ENCODE results near the gene KCNMA1. TPM values are rescaled to one million over a fixed set of nuclear protein-coding genes. Genes with fewer than 3 reads are reported as not detected.

The KCNMA1 gene
- total RNA-seq, 1 donor from 2014 or later, result 41.3 TPM

DNA sequence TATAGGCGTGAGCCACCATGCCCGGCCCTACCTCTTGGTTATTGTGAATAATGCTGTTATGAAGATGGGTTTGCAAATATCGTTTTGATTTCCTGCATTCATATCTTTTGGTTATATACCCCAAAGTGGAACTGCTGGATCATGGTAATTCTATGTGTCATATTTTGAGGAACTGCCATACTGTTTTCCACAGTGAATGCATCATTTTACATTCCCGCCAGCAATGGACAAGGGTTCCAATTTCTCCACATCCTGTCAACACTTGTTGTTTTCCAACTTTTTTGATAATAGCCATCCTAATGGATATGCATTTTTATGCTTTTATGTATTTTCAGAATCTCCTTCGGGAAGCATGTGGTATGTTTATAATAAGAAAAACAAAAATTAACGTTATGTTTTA lies 128.2 kb downstream of the KCNMA1 start:
- intact Hi-C loops (cut with DNase I), result no loop called here
- H3K4me3 ChIP-seq, result no peak overlapping the region
- TF ChIP-seq, protein P1, sequence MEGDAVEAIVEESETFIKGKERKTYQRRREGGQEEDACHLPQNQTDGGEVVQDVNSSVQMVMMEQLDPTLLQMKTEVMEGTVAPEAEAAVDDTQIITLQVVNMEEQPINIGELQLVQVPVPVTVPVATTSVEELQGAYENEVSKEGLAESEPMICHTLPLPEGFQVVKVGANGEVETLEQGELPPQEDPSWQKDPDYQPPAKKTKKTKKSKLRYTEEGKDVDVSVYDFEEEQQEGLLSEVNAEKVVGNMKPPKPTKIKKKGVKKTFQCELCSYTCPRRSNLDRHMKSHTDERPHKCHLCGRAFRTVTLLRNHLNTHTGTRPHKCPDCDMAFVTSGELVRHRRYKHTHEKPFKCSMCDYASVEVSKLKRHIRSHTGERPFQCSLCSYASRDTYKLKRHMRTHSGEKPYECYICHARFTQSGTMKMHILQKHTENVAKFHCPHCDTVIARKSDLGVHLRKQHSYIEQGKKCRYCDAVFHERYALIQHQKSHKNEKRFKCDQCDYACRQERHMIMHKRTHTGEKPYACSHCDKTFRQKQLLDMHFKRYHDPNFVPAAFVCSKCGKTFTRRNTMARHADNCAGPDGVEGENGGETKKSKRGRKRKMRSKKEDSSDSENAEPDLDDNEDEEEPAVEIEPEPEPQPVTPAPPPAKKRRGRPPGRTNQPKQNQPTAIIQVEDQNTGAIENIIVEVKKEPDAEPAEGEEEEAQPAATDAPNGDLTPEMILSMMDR (IDR thresholded peaks at IDR 0.05), result no peak
- no peak for ATAC-seq
- H3K4me1 ChIP-seq, result peaks cover 10% of the 10 kb centered on the region
- no peak for DNase-seq
- no peaks in the 10 kb centered on the region for H3K27me3 ChIP-seq (ENCODE audit: low read depth)
- no peak overlapping the region for H3K27ac ChIP-seq
- no peaks in the 10 kb centered on the region for H3K36me3 ChIP-seq
- no peaks in the 10 kb centered on the region for H3K9me3 ChIP-seq

DNA sequence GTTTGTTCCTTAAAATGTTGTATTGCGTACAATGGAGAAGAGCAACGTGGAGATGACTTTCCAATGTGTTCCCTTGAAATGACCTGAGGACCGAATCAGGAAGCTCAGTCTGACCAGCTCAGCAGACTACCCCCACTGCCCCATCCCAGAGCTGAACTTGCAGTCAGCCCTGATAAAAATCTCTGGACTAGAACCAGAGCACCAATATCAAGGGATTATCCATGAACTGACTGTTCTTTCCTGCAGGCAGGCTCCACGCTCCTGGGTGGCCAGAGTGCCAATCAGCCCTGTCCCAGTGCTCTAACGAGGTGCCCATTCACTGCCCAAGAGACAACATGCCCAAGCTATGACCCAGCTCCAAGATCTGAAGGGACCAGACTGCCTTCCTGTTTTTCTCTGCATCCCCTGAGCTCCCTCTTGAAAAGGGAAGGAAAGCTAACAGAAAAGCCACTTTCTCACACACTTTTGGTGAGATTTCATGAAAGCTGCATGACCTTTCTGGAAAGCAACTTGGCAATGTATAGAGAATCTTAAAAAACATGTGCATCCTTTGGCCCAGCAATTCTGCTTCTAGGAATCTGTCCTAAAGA lies 130.2 kb downstream of the KCNMA1 start:
- intact Hi-C loops (cut with DNase I), result no loop called here

DNA sequence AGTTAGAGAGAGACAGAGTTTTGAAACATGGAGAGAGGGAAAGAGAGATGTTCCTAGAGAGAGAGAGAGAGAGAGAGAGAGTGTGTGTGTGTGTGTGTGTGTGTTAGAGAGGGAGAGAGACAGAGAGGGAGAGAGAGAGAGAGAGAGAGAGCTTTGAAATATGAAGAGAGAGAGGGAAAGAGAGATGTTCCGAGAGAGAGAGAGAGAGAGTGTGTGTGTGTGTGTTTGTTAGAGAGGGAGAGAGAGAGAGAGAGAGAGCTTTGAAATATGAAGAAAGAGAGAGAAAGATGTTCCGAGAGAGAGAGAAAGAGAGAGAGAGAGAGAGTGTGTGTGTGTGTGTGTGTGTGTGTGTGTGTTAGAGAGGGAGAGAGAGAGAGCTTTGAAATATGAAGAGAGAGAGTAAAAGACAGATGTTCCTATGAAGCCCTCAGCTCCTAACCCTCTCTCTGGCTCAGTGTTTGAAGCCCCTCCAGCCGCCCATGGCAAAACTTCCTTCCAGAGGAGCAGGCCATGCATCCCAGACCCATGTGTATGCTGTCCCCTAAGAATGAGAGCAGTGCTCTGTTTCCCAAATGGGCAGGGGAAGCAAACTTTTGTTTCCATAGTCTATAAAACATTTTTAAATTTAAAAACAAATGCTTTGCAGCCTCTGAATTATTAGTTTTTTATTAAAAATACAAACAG lies 130.9 kb downstream of the KCNMA1 start:
- Histone ChIP-seq H3K27me3 (ENCODE audit: low read depth) (no peaks in the 10 kb centered on the region), H3K9me3 (no peaks in the 10 kb centered on the region), H3K36me3 (no peaks in the 10 kb centered on the region), H3K4me1 (peaks cover 10% of the 10 kb centered on the region), H3K27ac (no peak overlapping the region), H3K4me3 (no peak overlapping the region)
- DNase-seq, result no peak
- TF ChIP-seq, protein P1 (IDR thresholded peaks at IDR 0.05), result no peak
- no peak for ATAC-seq
- intact Hi-C loops (cut with DNase I), result no loop called here

More for the DNA sequence above, 130.2 kb downstream of the KCNMA1 start:
- H3K27ac ChIP-seq, result no peak overlapping the region
- H3K4me3 ChIP-seq, result no peak overlapping the region
- no peaks in the 10 kb centered on the region for H3K36me3 ChIP-seq
- DNase-seq, result no peak
- peaks cover 10% of the 10 kb centered on the region for H3K4me1 ChIP-seq
- H3K9me3 ChIP-seq, result no peaks in the 10 kb centered on the region
- TF ChIP-seq, protein P1 (IDR thresholded peaks at IDR 0.05), result no peak
- peak in 1 of 2 donors; percentile 71 for ATAC-seq
- H3K27me3 ChIP-seq (ENCODE audit: low read depth), result no peaks in the 10 kb centered on the region

DNA sequence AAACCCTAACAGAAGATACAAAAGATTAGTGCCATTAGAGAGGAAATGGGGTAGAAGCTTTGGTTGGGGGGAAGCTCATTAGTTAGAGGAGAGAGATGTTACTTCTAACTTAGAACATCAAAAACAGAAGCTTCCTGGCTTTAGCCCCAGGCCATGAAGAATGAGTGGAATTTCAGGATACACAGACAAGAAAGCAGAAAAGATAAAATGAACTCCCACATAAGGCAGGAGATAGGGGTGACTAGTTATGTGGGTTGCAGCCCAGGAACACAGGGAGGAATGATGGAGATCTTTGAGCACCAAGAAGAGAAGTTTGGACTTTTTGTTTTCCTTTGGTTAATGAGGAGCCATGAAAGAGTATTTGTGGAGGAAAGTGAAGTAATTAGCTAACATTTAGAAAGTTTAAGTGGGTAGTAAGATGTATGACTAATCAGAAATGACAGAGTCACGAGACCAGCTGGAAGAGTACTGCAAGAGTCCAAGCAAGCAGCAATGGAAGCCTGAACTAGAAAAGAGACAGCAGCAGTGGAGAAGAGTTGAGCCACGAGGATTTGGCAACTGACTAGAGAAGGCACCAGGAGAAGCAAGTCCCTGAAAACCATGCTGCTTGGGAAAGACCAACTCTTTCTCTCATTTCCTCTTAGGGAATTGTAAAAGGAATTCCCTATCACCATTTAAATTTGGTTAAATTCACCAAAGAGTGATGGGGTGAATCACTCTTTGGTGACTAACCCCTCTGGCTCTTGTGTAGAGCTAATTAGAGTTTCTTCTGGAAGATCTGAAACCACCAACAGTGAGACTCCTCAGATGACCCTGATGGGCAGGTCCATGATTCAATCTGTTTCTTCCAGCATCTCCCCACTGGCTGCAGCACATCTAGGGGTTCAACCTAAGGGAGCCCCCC lies 131.9 kb downstream of the KCNMA1 start:
- peak in 1 of 2 donors; percentile 35 for ATAC-seq
- H3K27ac ChIP-seq, result no peak overlapping the region
- no peaks in the 10 kb centered on the region for H3K9me3 ChIP-seq
- peaks cover 10% of the 10 kb centered on the region for H3K4me1 ChIP-seq
- H3K27me3 ChIP-seq (ENCODE audit: low read depth), result no peaks in the 10 kb centered on the region
- no peak overlapping the region for H3K4me3 ChIP-seq
- no peak for DNase-seq
- no peaks in the 10 kb centered on the region for H3K36me3 ChIP-seq
- intact Hi-C loops (cut with DNase I), result no loop called here
- TF ChIP-seq, protein P1 (IDR thresholded peaks at IDR 0.05), result no peak

DNA sequence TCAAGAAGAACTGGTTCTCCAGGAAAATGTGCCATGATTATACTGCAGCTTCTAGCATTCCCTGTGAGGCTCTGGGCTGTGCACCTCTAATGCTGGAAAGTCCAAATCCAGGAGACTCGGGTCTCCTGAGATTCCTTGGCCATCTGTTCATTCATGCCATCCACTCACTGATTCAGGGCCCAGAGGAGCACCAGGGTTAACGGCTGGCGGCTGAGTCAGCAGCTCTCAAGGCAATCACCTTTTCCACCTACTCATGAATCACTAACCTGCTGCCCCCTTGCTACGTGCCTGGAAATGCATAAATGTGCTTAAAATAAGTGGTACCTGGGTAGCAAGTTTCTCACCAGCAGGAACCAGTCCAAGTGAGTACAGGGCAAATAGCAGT lies 132.7 kb downstream of the KCNMA1 start:
- no peak overlapping the region for H3K4me3 ChIP-seq
- DNase-seq, result no peak
- no peaks in the 10 kb centered on the region for H3K27me3 ChIP-seq (ENCODE audit: low read depth)
- intact Hi-C loops (cut with DNase I), result no loop called here
- H3K27ac ChIP-seq, result no peak overlapping the region
- TF ChIP-seq, protein P1 (IDR thresholded peaks at IDR 0.05), result no peak
- peak in 1 of 2 donors; percentile 47 for ATAC-seq
- no peaks in the 10 kb centered on the region for H3K9me3 ChIP-seq
- peaks cover 10% of the 10 kb centered on the region for H3K4me1 ChIP-seq
- no peaks in the 10 kb centered on the region for H3K36me3 ChIP-seq
